ENCODE data around the gene KLHDC4.

- TF ChIP-seq CTCF (conservative IDR thresholded peaks at IDR 0.05; ENCODE audit: low read length) = no peak
- no peak for TF ChIP-seq EZH2phosphoT487 (IDR thresholded peaks at IDR 0.05; ENCODE audit: borderline replicate concordance, low read depth, low read length)
Observed at GRCh38 chr16:87734644-87735043, 31.1 kb downstream of the KLHDC4 start.

Measured in OCI-LY7 (cell line).